Sigmoid colon (tissue), 7 donors: Measurements from ENCODE around the gene PI4KA. TPM values are rescaled to one million over a fixed set of nuclear protein-coding genes. Genes with fewer than 3 reads are reported as not detected.
"Not testable (repeated sequence)": the region's sequence is repeated elsewhere in the genome, so short reads cannot be mapped to it uniquely, and the experiment has no call there.

Experiments used
- DNase-seq: peaks from one replicate; pipeline ENCODE4 v3.0.0-alpha.2; 2019
- H3K27ac ChIP-seq, 4 donors: fragments of 200-600 bp; sonication (generic); one replicate each; pipeline ENCODE4 v1.5.1; 2016 to 2019; ENCODE audit warnings: mild to moderate bottlenecking in 1 of 4
- H3K27me3 ChIP-seq, 3 donors: fragments of 200-600 bp; sonication (generic); one replicate each; pipeline ENCODE4 v1.5.1; 2019; ENCODE audit warnings: mild to moderate bottlenecking in 1 of 3
- H3K36me3 ChIP-seq, 4 donors: fragments of 200-600 bp; sonication (generic); one replicate each; pipeline ENCODE4 v1.5.1; 2016 to 2019
- H3K4me1 ChIP-seq, 4 donors: fragments of 200-600 bp; sonication (generic); one replicate each; pipeline ENCODE4 v1.5.1; 2017 to 2019
- H3K4me3 ChIP-seq, 4 donors: fragments of 200-600 bp; sonication (generic); one replicate each; pipeline ENCODE4 v1.5.1; 2017 to 2019; ENCODE audit warnings: mild to moderate bottlenecking in 2 of 4, moderate library complexity in 1 of 4
- H3K9me3 ChIP-seq, 4 donors: fragments of 200-600 bp in 3 of 4; sonication (generic) in 3 of 4; one replicate each; pipeline versions ENCODE4 v1.5.1 to v1.6.1; 2013 to 2019
- EP300 ChIP-seq, 4 donors: sonication (generic); formaldehyde crosslinking; IDR thresholded peaks; one replicate each; pipeline ENCODE4 v1.6.1; 2017; ENCODE audit warnings: antibody characterized with exemption in 4 of 4
- POLR2A ChIP-seq, 2 donors: fragments of 450-650 bp; IDR thresholded peaks; one replicate each; pipeline ENCODE4 v1.6.1; 2016; ENCODE audit warnings: antibody characterized with exemption in 2 of 2, mild to moderate bottlenecking in 2 of 2, moderate library complexity in 2 of 2
- POLR2AphosphoS5 ChIP-seq, 4 donors: sonication (generic); formaldehyde crosslinking; IDR thresholded peaks; one replicate each; pipeline ENCODE4 v1.6.1; 2017; ENCODE audit warnings: antibody characterized with exemption in 4 of 4
- WGBS, 2 donors: extraction: QIAGEN DNeasy Blood & Tissue Kit; methylation state at CpG; one replicate each; pipeline ENCODE4 v1.1.7; 2013; 5-methylcytosine and 5-hydroxymethylcytosine counted together
- intact Hi-C: fragments of 100-400 bp; cut with DNase I; formaldehyde crosslinking; loops from one replicate; pipeline ENCODE4 v1.15.1; 2023
- polyA plus RNA-seq, 3 donors: library from polyadenylated mRNA; stranded (reverse); fragments of 200-250 nt; gene quantifications; one replicate each; pipeline ENCODE4 v1.2.3, GENCODE V29; 2013
- total RNA-seq, 4 donors: library from RNA; depleted of rRNA; stranded (reverse); fragments of >200 nt; gene quantifications; one replicate each; pipeline ENCODE4 v1.1.0, GENCODE V29; 2016
- TF ChIP-seq, protein P1 (sequence below), 4 experiments: fragments of 450-650 bp in 3 of 4; fragments of 200-600 bp in 1 of 4; IDR thresholded peaks; one replicate each; pipeline ENCODE4 v1.5.1; 2016 to 2019; ENCODE audit warnings: antibody characterized with exemption in 4 of 4, mild to moderate bottlenecking in 3 of 4, moderate library complexity in 2 of 4
- donor health status: healthy with polysubstance abuse.
- donor health status: Bipolar disorder and iron deficiency.
- donor health status: healthy.

The PI4KA gene
- total and polyA plus RNA-seq, 7 donors: 26.1 to 137 (median 63.5) TPM

DNA sequence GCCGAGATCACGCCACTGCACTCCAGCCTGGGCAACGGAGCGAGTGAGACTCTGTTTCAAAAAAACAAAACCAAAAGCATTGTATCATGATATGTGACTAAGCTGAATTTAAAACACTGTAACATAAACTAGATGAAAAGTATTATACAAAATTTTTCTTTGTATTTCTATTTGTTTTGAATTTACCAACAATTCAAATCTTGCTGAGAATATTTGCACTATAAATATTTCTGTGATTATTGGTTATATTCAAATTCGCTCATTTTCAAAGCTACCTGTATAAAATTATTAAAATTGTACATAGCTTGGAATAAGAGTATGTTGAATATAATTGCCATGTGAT lies 186.6 kb downstream of the PI4KA start:
- H3K27ac ChIP-seq: no peak overlapping the region
- no peak for TF ChIP-seq POLR2AphosphoS5 (IDR thresholded peaks at IDR 0.05)
- TF ChIP-seq POLR2A (IDR thresholded peaks at IDR 0.05): no peak
- TF ChIP-seq, protein P1, sequence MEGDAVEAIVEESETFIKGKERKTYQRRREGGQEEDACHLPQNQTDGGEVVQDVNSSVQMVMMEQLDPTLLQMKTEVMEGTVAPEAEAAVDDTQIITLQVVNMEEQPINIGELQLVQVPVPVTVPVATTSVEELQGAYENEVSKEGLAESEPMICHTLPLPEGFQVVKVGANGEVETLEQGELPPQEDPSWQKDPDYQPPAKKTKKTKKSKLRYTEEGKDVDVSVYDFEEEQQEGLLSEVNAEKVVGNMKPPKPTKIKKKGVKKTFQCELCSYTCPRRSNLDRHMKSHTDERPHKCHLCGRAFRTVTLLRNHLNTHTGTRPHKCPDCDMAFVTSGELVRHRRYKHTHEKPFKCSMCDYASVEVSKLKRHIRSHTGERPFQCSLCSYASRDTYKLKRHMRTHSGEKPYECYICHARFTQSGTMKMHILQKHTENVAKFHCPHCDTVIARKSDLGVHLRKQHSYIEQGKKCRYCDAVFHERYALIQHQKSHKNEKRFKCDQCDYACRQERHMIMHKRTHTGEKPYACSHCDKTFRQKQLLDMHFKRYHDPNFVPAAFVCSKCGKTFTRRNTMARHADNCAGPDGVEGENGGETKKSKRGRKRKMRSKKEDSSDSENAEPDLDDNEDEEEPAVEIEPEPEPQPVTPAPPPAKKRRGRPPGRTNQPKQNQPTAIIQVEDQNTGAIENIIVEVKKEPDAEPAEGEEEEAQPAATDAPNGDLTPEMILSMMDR (IDR thresholded peaks at IDR 0.05): no peak
- no peak for TF ChIP-seq EP300 (IDR thresholded peaks at IDR 0.05)
- H3K4me1 ChIP-seq: peaks cover 0 to 7% (median 0%) of the 10 kb centered on the region in 4 donors
- H3K9me3 ChIP-seq: no peaks in the 10 kb centered on the region
- WGBS, 2 donors: 90 to 92% methylated on average over 5 of the region's 5 CpGs
- H3K27me3 ChIP-seq: peaks cover 5 to 30% (median 14%) of the 10 kb centered on the region in 3 donors
- H3K4me3 ChIP-seq: no peak overlapping the region
- intact Hi-C loops: no loop called here
- DNase-seq: no peak
- H3K36me3 ChIP-seq: no peaks in the 10 kb centered on the region

DNA sequence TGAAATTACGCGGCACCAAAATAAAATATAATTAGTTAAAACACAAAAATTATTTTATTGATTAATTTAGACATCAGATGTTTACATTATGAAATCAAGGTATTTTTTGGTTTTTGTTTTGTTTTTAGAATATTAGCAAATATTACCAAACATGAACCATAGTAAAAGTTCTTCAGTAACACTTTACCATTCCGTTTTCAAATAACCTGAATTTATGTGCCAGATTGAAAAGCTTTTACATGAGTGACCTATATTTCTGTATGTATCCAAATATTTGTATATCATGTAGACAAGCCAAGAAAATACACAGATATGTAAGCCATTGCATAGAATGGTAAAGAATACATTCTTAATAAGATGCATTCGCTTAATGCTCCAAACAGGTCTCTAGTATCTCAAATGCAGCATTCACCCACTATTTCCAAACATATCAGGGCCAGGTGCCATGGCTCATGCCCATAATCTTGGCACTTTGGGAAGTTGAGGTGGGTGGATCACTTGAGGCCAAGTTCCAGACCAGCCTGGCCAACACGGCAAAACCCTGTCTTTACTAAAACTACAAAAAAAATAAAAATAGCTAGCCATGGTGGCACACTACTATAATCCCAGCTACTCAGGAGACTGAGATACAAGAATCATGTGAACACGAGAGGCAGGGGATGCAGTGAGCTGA lies 187.1 kb downstream of the PI4KA start:
- no peak overlapping the region for H3K27ac ChIP-seq
- DNase-seq: no peak
- no peaks in the 10 kb centered on the region for H3K36me3 ChIP-seq
- peaks cover 5 to 30% (median 14%) of the 10 kb centered on the region in 3 donors for H3K27me3 ChIP-seq
- intact Hi-C loops: no loop called here
- WGBS, 2 donors: 79 to 86% methylated on average over 6 of the region's 6 CpGs
- TF ChIP-seq POLR2AphosphoS5 (IDR thresholded peaks at IDR 0.05) (no peak), EP300 (IDR thresholded peaks at IDR 0.05) (no peak), POLR2A (IDR thresholded peaks at IDR 0.05) (no peak)
- TF ChIP-seq, protein P1 (IDR thresholded peaks at IDR 0.05): no peak
- H3K4me1 ChIP-seq: peaks cover 0 to 7% (median 0%) of the 10 kb centered on the region in 4 donors
- peak overlapping the region in 1 of 4 donors; percentile 18 for H3K4me3 ChIP-seq
- no peaks in the 10 kb centered on the region for H3K9me3 ChIP-seq

DNA sequence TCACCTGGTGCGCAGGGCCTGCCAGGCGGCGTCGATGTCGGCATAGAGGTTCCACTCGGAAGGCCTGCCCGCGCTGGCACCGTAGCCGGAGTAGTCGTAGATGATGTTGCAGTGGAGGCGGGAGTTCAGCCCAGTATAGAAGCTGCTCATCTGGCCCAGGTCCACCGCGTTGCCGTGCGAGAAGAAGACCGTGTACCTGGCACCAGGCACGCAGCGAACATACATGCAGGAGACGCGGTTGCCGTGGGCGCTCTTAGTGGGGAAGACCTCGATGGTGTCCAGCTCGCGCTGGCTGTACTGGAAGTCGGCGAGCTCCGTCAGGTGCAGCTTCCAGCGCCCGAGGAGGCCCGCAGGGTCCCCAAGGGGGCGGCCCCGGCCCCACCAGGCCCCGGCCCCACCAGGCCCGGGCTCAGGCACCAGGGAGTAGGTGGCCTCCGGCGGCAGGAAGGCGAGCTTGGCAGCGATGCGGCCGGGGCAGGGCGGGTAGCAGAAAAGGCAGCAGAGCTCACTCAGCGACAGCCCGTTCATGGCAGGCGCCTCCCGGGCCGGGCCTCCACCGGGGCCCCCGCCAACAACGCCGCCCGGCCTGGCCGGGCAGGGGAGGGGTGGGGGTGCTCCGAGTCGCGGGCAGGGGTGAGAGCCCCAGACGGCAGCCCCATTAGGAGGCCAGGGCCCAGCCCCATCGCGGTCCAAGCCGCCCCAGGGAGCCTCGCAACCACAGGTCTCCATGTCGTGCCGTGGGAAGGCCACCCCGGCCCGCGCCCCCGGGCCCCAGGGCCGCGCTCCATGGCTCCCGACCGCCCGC lies 188.0 kb downstream of the PI4KA start:
- H3K9me3 ChIP-seq, H3K36me3 ChIP-seq, H3K4me1 ChIP-seq, H3K27ac ChIP-seq, DNase-seq, intact Hi-C loops: not testable (repeated sequence)
- H3K27me3 ChIP-seq: peaks cover 5 to 30% (median 14%) of the 10 kb centered on the region in 3 donors
- H3K4me3 ChIP-seq: peak overlapping the region in 3 of 4 donors; percentile 5 to 19 (median 18)
- WGBS, 2 donors: 54 to 64% methylated on average over 73 of the region's 73 CpGs

DNA sequence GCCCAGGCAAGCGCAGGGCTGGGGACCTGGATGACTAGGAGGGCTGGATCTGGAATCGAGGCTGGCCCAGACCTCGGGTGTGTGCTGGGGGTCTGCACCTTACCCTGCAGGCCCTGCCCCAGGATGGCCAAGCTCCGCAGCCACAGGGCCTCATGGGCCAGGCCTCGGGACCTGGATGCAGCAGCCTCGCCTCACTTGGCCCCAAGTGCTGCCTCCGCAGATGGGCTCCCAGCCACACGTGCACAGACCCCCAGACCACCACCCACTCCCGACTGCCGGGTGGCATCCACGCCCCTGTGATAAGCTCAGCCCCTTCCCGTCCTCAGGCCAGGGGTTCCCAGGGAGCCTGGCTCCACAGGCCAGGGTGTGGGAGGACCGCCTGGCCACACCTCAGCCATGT lies 188.7 kb downstream of the PI4KA start:
- H3K4me3 ChIP-seq, DNase-seq, H3K27ac ChIP-seq, H3K4me1 ChIP-seq, H3K36me3 ChIP-seq, intact Hi-C loops, H3K9me3 ChIP-seq: not testable (repeated sequence)
- peaks cover 5 to 30% (median 14%) of the 10 kb centered on the region in 3 donors for H3K27me3 ChIP-seq
- WGBS, 2 donors: 72 to 85% methylated on average over 12 of the region's 13 CpGs

DNA sequence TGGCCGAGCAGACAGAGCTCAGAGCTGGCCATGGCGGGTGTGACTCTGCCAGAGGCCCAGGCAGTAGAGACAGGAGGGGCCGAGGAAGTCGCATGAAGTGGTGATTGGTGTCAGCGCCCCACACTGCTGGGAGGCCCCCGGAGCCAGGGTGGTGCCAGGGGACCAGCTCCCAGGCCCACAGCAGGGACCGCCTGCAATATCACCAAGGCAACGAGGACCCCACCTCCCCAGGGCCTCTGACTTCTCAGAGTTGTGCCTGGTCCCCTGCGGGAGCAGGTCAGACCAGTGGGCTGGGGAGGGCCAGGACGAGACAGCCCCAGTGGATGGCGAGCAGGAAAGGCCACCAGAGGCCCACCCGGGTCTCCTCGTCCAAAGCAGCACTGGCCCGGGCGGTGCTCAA lies 189.1 kb downstream of the PI4KA start:
- H3K9me3 ChIP-seq, H3K4me3 ChIP-seq, H3K4me1 ChIP-seq, intact Hi-C loops, DNase-seq, H3K36me3 ChIP-seq, H3K27ac ChIP-seq: not testable (repeated sequence)
- WGBS, 2 donors: 80 to 90% methylated on average over 13 to 14 of the region's 15 CpGs
- H3K27me3 ChIP-seq: peaks cover 5 to 30% (median 14%) of the 10 kb centered on the region in 3 donors

DNA sequence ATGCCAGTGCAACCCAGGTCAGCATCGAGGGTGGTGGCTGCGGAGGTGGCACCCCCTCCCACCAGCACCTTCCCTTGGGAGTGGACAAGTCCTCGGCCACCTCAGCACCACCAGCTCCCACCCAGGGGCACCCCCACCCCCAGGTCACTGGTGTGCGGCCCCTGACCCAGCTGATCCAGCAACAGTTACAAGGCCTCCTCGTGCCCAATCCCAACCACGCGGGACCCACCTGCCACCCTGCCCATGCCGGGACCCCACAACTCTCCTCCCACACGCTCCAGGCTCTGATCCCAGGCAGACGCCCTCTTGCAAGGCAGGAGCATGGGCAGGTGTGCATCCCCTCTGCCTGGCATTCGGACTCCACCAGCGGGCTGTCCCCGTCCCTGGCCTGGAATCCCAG lies 189.8 kb downstream of the PI4KA start:
- intact Hi-C loops, H3K27ac ChIP-seq, H3K4me3 ChIP-seq, H3K4me1 ChIP-seq, DNase-seq, H3K9me3 ChIP-seq, H3K36me3 ChIP-seq: not testable (repeated sequence)
- peaks cover 5 to 31% (median 14%) of the 10 kb centered on the region in 3 donors for H3K27me3 ChIP-seq
- 90 to 93% methylated on average over 13 of the region's 13 CpGs for WGBS, 2 donors

DNA sequence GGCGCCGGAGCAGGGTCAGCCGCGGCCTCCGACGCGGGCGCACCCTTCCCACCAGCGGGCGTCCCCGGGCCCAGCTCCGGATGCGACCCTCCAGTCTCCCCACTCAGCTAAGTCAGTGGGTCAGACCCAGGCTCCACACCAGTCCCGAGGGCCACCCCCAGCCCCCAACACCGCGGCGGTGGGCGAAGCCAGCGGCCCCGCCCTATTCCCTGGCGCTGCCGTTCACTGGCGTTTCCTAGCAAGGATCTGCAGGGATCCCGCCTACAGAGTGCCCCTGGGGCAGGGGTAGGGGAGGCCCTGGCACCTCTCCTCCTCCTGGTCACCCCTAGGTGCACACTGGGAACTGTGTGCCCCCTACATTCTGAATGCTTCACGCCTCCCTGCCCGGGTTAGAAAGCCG lies 190.4 kb downstream of the PI4KA start:
- 86 to 90% methylated on average over 19 to 27 of the region's 27 CpGs for WGBS, 2 donors
- H3K27me3 ChIP-seq: peaks cover 5 to 35% (median 14%) of the 10 kb centered on the region in 3 donors
- not testable (repeated sequence) for H3K4me1 ChIP-seq

DNA sequence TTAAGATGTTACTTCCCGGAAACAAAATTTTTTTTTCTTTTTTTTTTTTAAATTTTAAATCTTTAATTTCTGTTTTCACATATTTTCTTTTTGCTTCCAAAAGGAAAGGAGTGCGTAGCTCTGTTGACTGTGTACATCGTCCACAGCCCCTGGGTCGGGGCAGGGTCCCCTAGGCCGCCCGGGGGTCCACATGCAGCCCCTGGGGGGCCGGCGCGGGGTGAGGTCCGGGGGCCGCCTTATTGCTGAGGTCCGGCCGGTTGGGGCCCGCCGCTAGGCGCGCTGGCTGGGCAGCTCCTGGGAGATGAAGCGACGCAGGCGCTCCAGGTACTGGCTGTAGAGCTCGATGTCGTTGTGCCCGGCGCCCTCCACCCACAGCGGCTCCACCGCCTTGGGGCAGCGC lies 191.1 kb downstream of the PI4KA start:
- H3K9me3 ChIP-seq, H3K27ac ChIP-seq, H3K36me3 ChIP-seq, H3K4me1 ChIP-seq, DNase-seq, intact Hi-C loops, H3K4me3 ChIP-seq: not testable (repeated sequence)
- 86% methylated on average over 20 to 21 of the region's 27 CpGs for WGBS, 2 donors
- H3K27me3 ChIP-seq: peaks cover 5 to 32% (median 14%) of the 10 kb centered on the region in 3 donors

More for the DNA sequence above, 190.4 kb downstream of the PI4KA start:
- H3K27ac ChIP-seq, H3K4me3 ChIP-seq, DNase-seq, H3K9me3 ChIP-seq, intact Hi-C loops, H3K36me3 ChIP-seq: not testable (repeated sequence)
